T-helper 1 cell treated with Interleukin-12 subunit alpha and Interleukin-12 subunit beta and Interleukin-4 antibody, amounts not matched to agents 30 ng/mL and 1 ng/mL, for 36 hours (primary cell): Measurements from ENCODE around the gene PROKR1. TPM values are rescaled to one million over a fixed set of nuclear protein-coding genes. Genes with fewer than 3 reads are reported as not detected.
"Not testable (repeated sequence)": the region's sequence is repeated elsewhere in the genome, so short reads cannot be mapped to it uniquely, and the experiment has no call there.

Source experiments
- intact Hi-C: fragments of 100-400 bp; cut with micrococcal nuclease; formaldehyde crosslinking; loops from one replicate; pipeline ENCODE4 v1.15.1; 2024
- total RNA-seq: library from RNA; stranded (reverse); gene quantifications from 2 replicates; pipeline ENCODE4 v1.2.3, GENCODE V29; 2022

PROKR1 gene
- total RNA-seq, 1 donor from 2014 or later, result not detected

- intact Hi-C loops, result loop anchor here (1.0 to 10.0 kb wide), 8 partner anchors 56 to 279 kb away; partner anchors contain the start of genes APLF and FBXO48
Measured at GRCh38 chr2:68653538-68653982, 10.2 kb downstream of the PROKR1 start.

- intact Hi-C loops, result loop anchor here (10.0 kb wide), 1 partner anchor 283 kb away; no protein-coding TSS in a partner anchor
Measured at GRCh38 chr2:68658266-68658665, 14.9 kb downstream of the PROKR1 start.

- intact Hi-C loops, result loop anchor here (10.0 kb wide), 1 partner anchor 284 kb away; no protein-coding TSS in a partner anchor
Measured at GRCh38 chr2:68659081-68659480, 15.7 kb downstream of the PROKR1 start.

GRCh38 chr2:68660658-68661057 lies 17.3 kb downstream of the PROKR1 start:
- intact Hi-C loops, result no loop called here

- intact Hi-C loops, result no loop called here
Measured at GRCh38 chr2:68662466-68662865, 19.1 kb downstream of the PROKR1 start.

- intact Hi-C loops, result no loop called here
Measured at GRCh38 chr2:68663371-68664156, 20.2 kb downstream of the PROKR1 start.

- intact Hi-C loops, result no loop called here
Measured at GRCh38 chr2:68667371-68667770, 24.0 kb downstream of the PROKR1 start.

- intact Hi-C loops, result no loop called here
Measured at GRCh38 chr2:68669651-68670050, 26.3 kb downstream of the PROKR1 start.

- intact Hi-C loops, result no loop called here
Measured at GRCh38 chr2:68671961-68672360, 28.6 kb downstream of the PROKR1 start.

GRCh38 chr2:68673631-68674030 lies 30.3 kb downstream of the PROKR1 start:
- intact Hi-C loops, result no loop called here

GRCh38 chr2:68675470-68675869 lies 32.1 kb downstream of the PROKR1 start:
- intact Hi-C loops, result no loop called here

- intact Hi-C loops, result not testable (repeated sequence)
Measured at GRCh38 chr2:68677837-68678236, 34.5 kb downstream of the PROKR1 start.

GRCh38 chr2:68679166-68679916 lies 36.0 kb downstream of the PROKR1 start:
- intact Hi-C loops, result not testable (repeated sequence)

GRCh38 chr2:68679917-68680267 lies 36.5 kb downstream of the PROKR1 start:
- intact Hi-C loops, result not testable (repeated sequence)

GRCh38 chr2:68684197-68684596 lies 40.8 kb downstream of the PROKR1 start:
- intact Hi-C loops, result no loop called here

- intact Hi-C loops, result no loop called here
Measured at GRCh38 chr2:68686178-68686577, 42.8 kb downstream of the PROKR1 start.

- intact Hi-C loops, result no loop called here
Measured at GRCh38 chr2:68687018-68687417, 43.6 kb downstream of the PROKR1 start.

- intact Hi-C loops, result no loop called here
Measured at GRCh38 chr2:68689553-68690537, 46.5 kb downstream of the PROKR1 start.

- intact Hi-C loops, result no loop called here
Measured at GRCh38 chr2:68690851-68691250, 47.5 kb downstream of the PROKR1 start.

- intact Hi-C loops, result no loop called here
Measured at GRCh38 chr2:68692511-68692910, 49.1 kb downstream of the PROKR1 start.

- intact Hi-C loops, result no loop called here
Measured at GRCh38 chr2:68693951-68694350, 50.6 kb downstream of the PROKR1 start.
